ENCODE measurements around the gene FAM236A. TPM values are rescaled to one million over a fixed set of nuclear protein-coding genes. Genes with fewer than 3 reads are reported as not detected.
"Not testable (repeated sequence)": the region's sequence is repeated elsewhere in the genome, so short reads cannot be mapped to it uniquely, and the experiment has no call there.

The FAM236A gene
- polyA plus RNA-seq (2013, experiment 1 of 2), result not detected
- polyA plus RNA-seq (2013, experiment 2 of 2), result not detected

- WGBS, result no CpG with 5 or more reads among the region's 15 CpGs
- H3K9ac ChIP-seq (ENCODE audit: low read depth, low read length); H3K36me3 ChIP-seq (ENCODE audit: insufficient read depth, low read length); H3K4me1 ChIP-seq (ENCODE audit: insufficient read depth, low read length); H3K27ac ChIP-seq (ENCODE audit: low read depth, low read length); H3K4me3 ChIP-seq (ENCODE audit: low read length); H3K27me3 ChIP-seq (ENCODE audit: insufficient read depth, low read length); H3K9me3 ChIP-seq (ENCODE audit: insufficient read depth, low read depth, low read length): not testable (repeated sequence)
Observed at GRCh38 chrX:72937906-72938305, at the start of gene FAM236A. TSS of gene FAM236A (plus strand) at chrX:72938206. CDS start at chrX:72938263, 57 bp downstream.

DNA sequence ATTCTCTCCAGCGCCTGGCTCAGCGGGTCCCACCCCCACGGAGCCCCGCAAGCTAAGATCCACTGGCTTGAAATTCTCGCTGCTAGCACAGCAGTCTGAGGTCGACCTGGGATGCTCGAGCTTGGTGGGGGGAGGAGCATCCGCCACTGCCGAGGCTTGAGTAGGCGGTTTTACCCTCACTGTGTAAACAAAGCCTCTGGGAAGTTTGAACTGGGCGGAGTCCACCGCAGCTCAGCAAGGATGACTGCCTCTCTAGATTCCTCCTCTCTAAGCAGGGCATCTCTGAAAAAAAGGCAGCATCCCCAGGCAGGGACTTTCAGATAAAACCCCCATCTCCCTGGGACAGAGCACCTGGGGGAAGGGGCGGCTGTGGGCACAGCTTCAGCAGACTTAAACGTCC lies 48.3 kb upstream of the FAM236A start:
- H3K9me3 ChIP-seq (ENCODE audit: insufficient read depth, low read depth, low read length); H3K36me3 ChIP-seq (ENCODE audit: insufficient read depth, low read length); H3K9ac ChIP-seq (ENCODE audit: low read depth, low read length); H3K4me1 ChIP-seq (ENCODE audit: insufficient read depth, low read length); H3K27me3 ChIP-seq (ENCODE audit: insufficient read depth, low read length); H3K4me3 ChIP-seq (ENCODE audit: low read length); H3K27ac ChIP-seq (ENCODE audit: low read depth, low read length): not testable (repeated sequence)
- WGBS, result no CpG with 5 or more reads among the region's 14 CpGs

GRCh38 chrX:72912315-72912714 lies 25.7 kb upstream of the FAM236A start, which contains the start of gene FAM236C:
TSS of gene FAM236C (plus strand) at chrX:72912615. CDS start at chrX:72912715, 100 bp downstream.
- H3K9me3 ChIP-seq (ENCODE audit: insufficient read depth, low read depth, low read length); H3K27ac ChIP-seq (ENCODE audit: low read depth, low read length); H3K36me3 ChIP-seq (ENCODE audit: insufficient read depth, low read length); H3K27me3 ChIP-seq (ENCODE audit: insufficient read depth, low read length); H3K4me1 ChIP-seq (ENCODE audit: insufficient read depth, low read length); H3K4me3 ChIP-seq (ENCODE audit: low read length); H3K9ac ChIP-seq (ENCODE audit: low read depth, low read length): not testable (repeated sequence)
- WGBS, result no CpG with 5 or more reads among the region's 13 CpGs

GRCh38 chrX:72916096-72916495 lies 21.9 kb upstream of the FAM236A start:
- not testable (repeated sequence) for H3K9me3 ChIP-seq (ENCODE audit: insufficient read depth, low read depth, low read length); H3K4me1 ChIP-seq (ENCODE audit: insufficient read depth, low read length); H3K27ac ChIP-seq (ENCODE audit: low read depth, low read length); H3K36me3 ChIP-seq (ENCODE audit: insufficient read depth, low read length); H3K9ac ChIP-seq (ENCODE audit: low read depth, low read length); H3K4me3 ChIP-seq (ENCODE audit: low read length); H3K27me3 ChIP-seq (ENCODE audit: insufficient read depth, low read length)
- 88% methylated on average over 2 of the region's 5 CpGs for WGBS

DNA sequence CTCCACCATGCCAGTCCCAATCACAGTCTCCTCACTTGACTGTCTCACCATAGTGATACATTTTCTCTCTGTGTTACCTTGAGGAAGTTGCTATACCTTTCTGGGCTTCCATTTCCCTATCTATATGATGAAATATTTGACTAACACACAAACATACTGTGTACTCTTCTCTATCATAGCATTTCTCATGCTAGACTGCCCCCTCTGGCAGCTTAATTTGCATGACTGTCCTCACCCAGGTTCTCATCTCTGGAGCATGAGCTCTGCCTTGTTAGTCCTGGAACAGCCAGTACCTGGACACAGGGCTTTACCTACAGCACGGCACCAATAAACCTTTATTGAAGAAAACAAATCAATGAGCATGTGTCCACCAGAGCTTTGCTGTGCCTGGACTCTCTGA lies 5.7 kb upstream of the FAM236A start:
- H3K9me3 ChIP-seq (ENCODE audit: insufficient read depth, low read depth, low read length); H3K27me3 ChIP-seq (ENCODE audit: insufficient read depth, low read length); H3K4me3 ChIP-seq (ENCODE audit: low read length); H3K27ac ChIP-seq (ENCODE audit: low read depth, low read length); H3K4me1 ChIP-seq (ENCODE audit: insufficient read depth, low read length); H3K36me3 ChIP-seq (ENCODE audit: insufficient read depth, low read length); H3K9ac ChIP-seq (ENCODE audit: low read depth, low read length): not testable (repeated sequence)
- WGBS, result no CpG with 5 or more reads among the region's 1 CpG

DNA sequence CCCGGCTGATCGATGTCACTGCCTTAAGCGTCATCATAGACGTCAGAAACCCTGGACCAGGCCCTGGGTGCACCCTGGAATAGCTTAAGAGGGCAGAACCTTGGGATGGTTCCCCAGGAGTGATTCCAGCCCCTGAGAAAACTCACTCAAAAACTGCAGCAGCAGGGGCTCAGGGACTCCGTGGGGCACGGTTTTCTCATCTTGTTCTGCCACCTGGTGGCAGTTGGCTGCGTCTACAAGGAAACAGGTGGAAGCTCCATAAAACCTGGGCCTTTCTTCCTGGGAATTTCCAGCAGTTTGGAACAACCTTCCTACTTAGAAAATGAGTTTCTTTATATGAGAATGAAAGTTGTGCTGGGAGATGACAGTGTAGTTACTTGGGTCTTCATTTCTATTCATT lies 1.6 kb upstream of the FAM236A start:
- not testable (repeated sequence) for H3K9ac ChIP-seq (ENCODE audit: low read depth, low read length); H3K27me3 ChIP-seq (ENCODE audit: insufficient read depth, low read length); H3K27ac ChIP-seq (ENCODE audit: low read depth, low read length); H3K9me3 ChIP-seq (ENCODE audit: insufficient read depth, low read depth, low read length); H3K4me3 ChIP-seq (ENCODE audit: low read length); H3K4me1 ChIP-seq (ENCODE audit: insufficient read depth, low read length); H3K36me3 ChIP-seq (ENCODE audit: insufficient read depth, low read length)
- WGBS, result no CpG with 5 or more reads among the region's 7 CpGs

DNA sequence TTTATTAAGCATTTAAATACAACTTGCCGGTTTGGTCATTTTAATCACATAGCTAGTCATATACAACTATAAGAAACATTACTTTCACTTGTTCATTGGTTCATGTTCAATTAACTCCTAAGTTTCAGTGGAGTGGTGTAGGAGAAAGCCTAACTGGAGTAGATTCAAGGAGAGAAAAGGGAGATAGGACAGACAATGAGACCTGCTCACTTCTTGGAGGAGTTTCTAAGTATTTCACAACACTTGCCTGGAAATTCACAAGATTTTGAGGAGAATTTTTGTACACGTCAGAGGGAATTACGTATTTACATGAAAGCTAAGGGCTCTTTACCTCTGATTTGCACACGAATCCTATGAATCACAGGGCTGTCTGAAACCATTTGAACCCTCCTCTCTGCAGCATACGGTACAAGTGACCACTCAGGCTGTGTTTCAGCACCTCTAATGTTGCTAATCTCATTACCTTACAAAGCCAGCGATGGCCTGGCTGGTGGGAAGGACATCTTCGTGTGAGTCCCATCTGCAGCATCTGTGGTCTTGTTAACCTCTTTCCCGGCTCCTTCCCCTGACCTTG lies 1.0 kb upstream of the FAM236A start:
- not testable (repeated sequence) for H3K27ac ChIP-seq (ENCODE audit: low read depth, low read length); H3K4me1 ChIP-seq (ENCODE audit: insufficient read depth, low read length); H3K27me3 ChIP-seq (ENCODE audit: insufficient read depth, low read length); H3K9me3 ChIP-seq (ENCODE audit: insufficient read depth, low read depth, low read length); H3K36me3 ChIP-seq (ENCODE audit: insufficient read depth, low read length); H3K4me3 ChIP-seq (ENCODE audit: low read length); H3K9ac ChIP-seq (ENCODE audit: low read depth, low read length)
- no CpG with 5 or more reads among the region's 8 CpGs for WGBS

- no CpG with 5 or more reads among the region's 6 CpGs for WGBS
Observed at GRCh38 chrX:72942272-72942671, 4.3 kb downstream of the FAM236A start.

DNA sequence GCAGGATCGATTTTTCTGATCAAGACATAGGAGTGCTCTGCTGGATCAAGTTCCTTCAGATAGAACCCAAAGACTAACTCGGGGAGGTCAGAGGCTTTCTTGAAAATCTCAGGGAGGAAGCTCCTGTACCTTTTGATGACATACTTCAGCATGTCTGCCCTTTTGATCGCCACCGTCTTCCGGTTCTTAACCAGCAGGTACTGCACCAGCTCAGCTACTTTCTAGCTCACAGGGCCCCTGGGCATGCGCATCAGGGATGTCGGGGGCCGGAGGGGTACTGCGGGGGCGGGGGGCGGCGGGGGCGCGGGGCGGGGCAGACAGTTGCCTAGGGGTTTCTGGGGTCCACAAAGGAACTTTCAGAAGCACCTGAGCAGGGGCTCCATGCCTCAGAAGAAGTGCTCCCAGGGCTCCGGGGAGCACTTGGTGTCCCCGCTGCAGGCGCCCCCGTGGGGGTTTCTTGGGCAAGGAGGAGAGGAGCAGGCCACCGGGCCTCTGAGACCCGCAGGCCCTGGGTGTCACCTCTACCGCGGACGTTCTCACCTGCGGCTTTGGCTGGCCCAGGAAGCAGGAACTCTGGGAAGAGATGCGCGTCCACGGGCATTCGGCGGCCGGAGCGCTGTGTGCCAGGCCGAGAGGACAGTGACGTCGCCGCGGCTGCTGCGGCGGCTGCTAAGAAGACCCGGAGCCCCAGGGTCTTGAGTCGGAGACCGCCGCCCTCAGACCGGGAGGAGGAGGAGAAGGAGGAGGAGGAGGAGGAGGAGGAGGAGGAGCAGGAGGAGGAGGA lies 5.2 kb downstream of the FAM236A start:
- not testable (repeated sequence) for H3K36me3 ChIP-seq (ENCODE audit: insufficient read depth, low read length); H3K4me1 ChIP-seq (ENCODE audit: insufficient read depth, low read length); H3K9me3 ChIP-seq (ENCODE audit: insufficient read depth, low read depth, low read length); H3K4me3 ChIP-seq (ENCODE audit: low read length); H3K9ac ChIP-seq (ENCODE audit: low read depth, low read length); H3K27ac ChIP-seq (ENCODE audit: low read depth, low read length); H3K27me3 ChIP-seq (ENCODE audit: insufficient read depth, low read length)
- no CpG with 5 or more reads among the region's 44 CpGs for WGBS

More at GRCh38 chrX:72942272-72942671, 4.3 kb downstream of the FAM236A start:
- not testable (repeated sequence) for H3K4me1 ChIP-seq (ENCODE audit: insufficient read depth, low read length); H3K27ac ChIP-seq (ENCODE audit: low read depth, low read length); H3K27me3 ChIP-seq (ENCODE audit: insufficient read depth, low read length); H3K9me3 ChIP-seq (ENCODE audit: insufficient read depth, low read depth, low read length); H3K4me3 ChIP-seq (ENCODE audit: low read length); H3K36me3 ChIP-seq (ENCODE audit: insufficient read depth, low read length); H3K9ac ChIP-seq (ENCODE audit: low read depth, low read length)

GRCh38 chrX:72943819-72944169 lies 5.8 kb downstream of the FAM236A start, which contains the start of gene DMRTC1:
TSS of gene DMRTC1 (minus strand) at chrX:72943837. CDS start at chrX:72875694, 68,143 bp downstream.
- no CpG with 5 or more reads among the region's 15 CpGs for WGBS
- not testable (repeated sequence) for H3K9me3 ChIP-seq (ENCODE audit: insufficient read depth, low read depth, low read length); H3K4me3 ChIP-seq (ENCODE audit: low read length)

GRCh38 chrX:72959971-72960370 lies 22.0 kb downstream of the FAM236A start:
- H3K36me3 ChIP-seq (ENCODE audit: insufficient read depth, low read length); H3K27ac ChIP-seq (ENCODE audit: low read depth, low read length); H3K4me3 ChIP-seq (ENCODE audit: low read length); H3K9me3 ChIP-seq (ENCODE audit: insufficient read depth, low read depth, low read length); H3K9ac ChIP-seq (ENCODE audit: low read depth, low read length); H3K27me3 ChIP-seq (ENCODE audit: insufficient read depth, low read length); H3K4me1 ChIP-seq (ENCODE audit: insufficient read depth, low read length): not testable (repeated sequence)
- WGBS, result no CpG with 5 or more reads among the region's 9 CpGs

More at GRCh38 chrX:72943819-72944169, 5.8 kb downstream of the FAM236A start, which contains the start of gene DMRTC1:
- H3K27ac ChIP-seq (ENCODE audit: low read depth, low read length); H3K4me1 ChIP-seq (ENCODE audit: insufficient read depth, low read length); H3K36me3 ChIP-seq (ENCODE audit: insufficient read depth, low read length); H3K9ac ChIP-seq (ENCODE audit: low read depth, low read length); H3K27me3 ChIP-seq (ENCODE audit: insufficient read depth, low read length): not testable (repeated sequence)

Measured in HUES64 (cell line).